Measurements from ENCODE around the gene EPHX1. TPM values are rescaled to one million over a fixed set of nuclear protein-coding genes. Genes with fewer than 3 reads are reported as not detected.

EPHX1 gene
- total and polyA plus RNA-seq, 2 of the 8 experiments (the other 6 are each of a cell fraction or from before 2014, with no cell fraction given), result 45.3 to 79.1 TPM

GRCh38 chr1:225809842-225810578 is at the start of gene EPHX1 (continued):
- no peak for TF ChIP-seq CHD7 (IDR thresholded peaks at IDR 0.05; ENCODE audit: insufficient replicate concordance, low read length)
